GM21367 (cell line): ENCODE measurements around the gene SH3BGRL3.
"Not testable (repeated sequence)": the region's sequence is repeated elsewhere in the genome, so short reads cannot be mapped to it uniquely, and the experiment has no call there.

Experiments used
- ATAC-seq: cut with Tn5 transposase; IDR thresholded peaks from one replicate; pipeline ENCODE4 v1.9.1; 2021; ENCODE audit not compliant: unreplicated experiment

SH3BGRL3 gene

GRCh38 chr1:26290122-26290881, 10.4 kb downstream of the SH3BGRL3 start:
- no peak for ATAC-seq

GRCh38 chr1:26290882-26291261, 11.0 kb downstream of the SH3BGRL3 start:
- no peak for ATAC-seq

GRCh38 chr1:26291433-26291832, 11.5 kb downstream of the SH3BGRL3 start:
- no peak for ATAC-seq

GRCh38 chr1:26291939-26292338, 12.1 kb downstream of the SH3BGRL3 start:
- ATAC-seq: no peak

- ATAC-seq: not testable (repeated sequence)
These were observed 12.8 kb downstream of the SH3BGRL3 start for GRCh38 chr1:26292735-26293134.

GRCh38 chr1:26293911-26294463, 14.1 kb downstream of the SH3BGRL3 start:
- ATAC-seq: no peak

GRCh38 chr1:26295194-26296138, 15.6 kb downstream of the SH3BGRL3 start:
- no peak for ATAC-seq

GRCh38 chr1:26296340-26297056, 16.6 kb downstream of the SH3BGRL3 start:
- no peak for ATAC-seq

- ATAC-seq: no peak
These were observed 17.3 kb downstream of the SH3BGRL3 start for GRCh38 chr1:26297057-26297790.

- no peak for ATAC-seq
These were observed 17.9 kb downstream of the SH3BGRL3 start for GRCh38 chr1:26297791-26298124.

GRCh38 chr1:26300578-26301275, 20.8 kb downstream of the SH3BGRL3 start:
- no peak for ATAC-seq

GRCh38 chr1:26302733-26303405, 23.0 kb downstream of the SH3BGRL3 start:
- no peak for ATAC-seq

GRCh38 chr1:26305667-26306289, 25.9 kb downstream of the SH3BGRL3 start:
- no peak for ATAC-seq

- peak; percentile 93 for ATAC-seq
These were observed 26.7 kb downstream of the SH3BGRL3 start, which contains the start of gene UBXN11 for GRCh38 chr1:26306290-26307229. TSS of gene UBXN11 (minus strand) at chr1:26306636. CDS start at chr1:26302883, 3,753 bp downstream.

GRCh38 chr1:26307363-26307781, 27.5 kb downstream of the SH3BGRL3 start:
- no peak for ATAC-seq

- not testable (repeated sequence) for ATAC-seq
These were observed 28.3 kb downstream of the SH3BGRL3 start for GRCh38 chr1:26307966-26308899.
